GM12801 (cell line): ENCODE data around the gene MXD4.

Experiments used
- TF ChIP-seq, protein P1 (sequence below): IDR thresholded peaks from one replicate; pipeline ENCODE4 v1.5.1; 2011; ENCODE audit warnings: control low read depth; ENCODE audit not compliant: insufficient read length; ENCODE audit errors: extremely low read depth

The MXD4 gene

DNA sequence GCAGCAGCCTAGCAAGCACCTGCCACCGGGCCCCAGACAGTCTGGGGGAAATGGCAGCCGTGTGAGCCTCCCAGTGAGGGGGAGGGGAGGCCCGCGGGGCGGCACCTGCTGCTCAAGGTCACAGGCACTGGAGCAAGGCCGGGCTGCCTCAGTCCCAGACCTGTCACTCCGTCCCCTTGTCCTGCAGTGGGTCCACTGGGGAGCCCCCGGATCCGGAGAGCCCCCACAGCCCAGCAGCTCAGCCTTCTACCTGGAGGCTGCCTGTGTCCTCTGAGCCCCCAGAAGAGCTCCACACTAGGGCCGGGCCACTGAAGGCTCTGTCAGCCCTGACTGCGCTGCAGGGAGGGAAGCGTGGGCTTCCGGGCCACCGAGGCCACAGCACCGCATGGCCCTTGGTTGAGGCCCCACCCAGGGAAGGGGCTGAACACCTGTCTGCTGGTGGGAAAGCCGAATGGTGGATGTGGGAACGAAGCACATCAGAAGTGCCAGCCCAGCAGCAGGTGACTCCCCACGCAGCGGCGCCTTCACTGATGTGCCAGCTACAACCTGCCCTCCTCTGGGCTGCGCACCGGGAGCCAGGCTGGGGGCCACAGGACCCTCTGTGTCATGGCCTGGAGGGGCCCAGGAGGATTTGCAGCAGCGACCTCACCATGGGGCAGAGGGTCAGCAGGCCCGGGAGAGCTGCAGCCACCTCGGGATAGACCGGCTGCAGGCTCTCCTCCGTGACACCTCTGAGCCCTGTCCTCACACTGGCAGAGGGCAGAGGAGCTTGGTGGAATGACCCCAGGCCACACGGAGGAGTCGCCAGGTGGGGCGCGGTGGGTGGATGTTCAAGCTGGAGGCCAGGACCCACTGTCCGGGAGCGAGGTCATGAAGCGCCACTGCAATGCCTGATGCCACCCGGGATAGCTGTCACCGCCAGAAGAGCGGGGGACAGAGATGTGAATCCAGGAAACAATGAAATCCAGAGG lies 35.0 kb upstream of the MXD4 start:
- TF ChIP-seq, protein P1, sequence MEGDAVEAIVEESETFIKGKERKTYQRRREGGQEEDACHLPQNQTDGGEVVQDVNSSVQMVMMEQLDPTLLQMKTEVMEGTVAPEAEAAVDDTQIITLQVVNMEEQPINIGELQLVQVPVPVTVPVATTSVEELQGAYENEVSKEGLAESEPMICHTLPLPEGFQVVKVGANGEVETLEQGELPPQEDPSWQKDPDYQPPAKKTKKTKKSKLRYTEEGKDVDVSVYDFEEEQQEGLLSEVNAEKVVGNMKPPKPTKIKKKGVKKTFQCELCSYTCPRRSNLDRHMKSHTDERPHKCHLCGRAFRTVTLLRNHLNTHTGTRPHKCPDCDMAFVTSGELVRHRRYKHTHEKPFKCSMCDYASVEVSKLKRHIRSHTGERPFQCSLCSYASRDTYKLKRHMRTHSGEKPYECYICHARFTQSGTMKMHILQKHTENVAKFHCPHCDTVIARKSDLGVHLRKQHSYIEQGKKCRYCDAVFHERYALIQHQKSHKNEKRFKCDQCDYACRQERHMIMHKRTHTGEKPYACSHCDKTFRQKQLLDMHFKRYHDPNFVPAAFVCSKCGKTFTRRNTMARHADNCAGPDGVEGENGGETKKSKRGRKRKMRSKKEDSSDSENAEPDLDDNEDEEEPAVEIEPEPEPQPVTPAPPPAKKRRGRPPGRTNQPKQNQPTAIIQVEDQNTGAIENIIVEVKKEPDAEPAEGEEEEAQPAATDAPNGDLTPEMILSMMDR, result no peak

DNA sequence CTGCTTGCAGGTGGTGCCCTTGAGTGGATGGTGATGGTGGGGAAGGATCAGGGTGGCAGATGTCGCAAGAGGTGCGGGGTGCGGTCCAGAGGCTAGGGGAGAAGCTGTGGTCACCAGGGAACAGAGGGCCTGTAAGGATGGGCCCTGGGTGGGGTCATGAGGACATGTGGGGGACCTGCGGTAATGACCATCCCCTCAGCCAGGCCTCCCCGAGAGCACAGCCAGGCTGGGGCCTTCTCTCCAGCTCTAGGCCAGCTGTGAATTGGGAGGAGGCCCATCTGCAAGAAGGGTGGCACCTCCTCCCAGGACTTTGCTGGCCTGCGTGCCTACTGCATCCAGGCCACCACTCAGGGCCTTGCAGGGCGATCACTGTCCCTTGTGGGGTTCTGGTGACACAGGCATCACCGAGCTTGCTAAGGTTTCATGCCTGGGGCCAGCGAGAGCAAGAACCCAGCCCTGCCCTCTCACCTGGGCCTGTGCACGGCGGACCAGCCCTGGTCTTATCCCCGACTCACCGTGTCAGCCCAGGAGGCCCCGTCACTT lies 34.1 kb upstream of the MXD4 start:
- TF ChIP-seq, protein P1, result no peak

DNA sequence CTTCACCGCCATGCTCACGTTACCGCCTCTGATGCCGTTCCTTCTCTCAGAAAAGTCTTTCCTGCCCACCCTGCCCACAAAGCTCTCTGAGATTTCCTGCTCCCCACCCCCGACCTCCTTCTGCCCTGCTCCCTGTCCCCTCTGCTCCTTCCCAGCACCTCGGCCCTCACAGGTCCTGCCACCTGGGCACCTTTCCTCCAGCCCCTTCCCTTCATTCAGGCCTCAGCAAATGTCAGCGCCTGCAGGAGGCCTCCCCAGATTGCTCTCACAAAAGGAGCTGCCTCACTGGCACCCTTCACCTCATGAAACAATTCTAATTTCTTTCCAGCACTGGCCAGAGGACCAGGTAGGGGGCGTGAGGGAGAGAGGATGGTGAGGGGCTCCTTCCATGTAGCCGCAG lies 33.6 kb upstream of the MXD4 start:
- TF ChIP-seq, protein P1, result no peak

DNA sequence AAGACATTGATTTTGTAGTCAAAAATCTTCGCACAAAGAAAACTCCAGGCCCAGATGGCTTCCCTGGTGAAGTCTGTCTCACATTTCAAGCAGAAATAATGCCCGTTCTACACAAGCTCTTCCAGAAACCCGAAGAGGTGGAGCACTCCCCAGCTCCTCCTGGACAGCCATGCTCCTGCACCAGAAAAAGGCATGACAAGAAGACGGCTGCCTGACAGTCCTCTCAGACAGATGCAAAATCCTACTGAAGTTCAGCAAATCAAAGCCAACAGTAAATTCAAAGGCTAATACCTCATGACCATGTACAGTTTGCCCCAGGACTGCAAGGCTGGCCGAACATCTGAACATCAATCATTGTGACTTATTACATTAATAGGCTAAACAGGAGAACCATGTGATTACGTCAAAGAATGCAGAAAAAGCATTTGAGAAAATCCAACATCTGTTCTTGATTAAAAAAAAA lies 30.8 kb upstream of the MXD4 start:
- TF ChIP-seq, protein P1, result no peak

DNA sequence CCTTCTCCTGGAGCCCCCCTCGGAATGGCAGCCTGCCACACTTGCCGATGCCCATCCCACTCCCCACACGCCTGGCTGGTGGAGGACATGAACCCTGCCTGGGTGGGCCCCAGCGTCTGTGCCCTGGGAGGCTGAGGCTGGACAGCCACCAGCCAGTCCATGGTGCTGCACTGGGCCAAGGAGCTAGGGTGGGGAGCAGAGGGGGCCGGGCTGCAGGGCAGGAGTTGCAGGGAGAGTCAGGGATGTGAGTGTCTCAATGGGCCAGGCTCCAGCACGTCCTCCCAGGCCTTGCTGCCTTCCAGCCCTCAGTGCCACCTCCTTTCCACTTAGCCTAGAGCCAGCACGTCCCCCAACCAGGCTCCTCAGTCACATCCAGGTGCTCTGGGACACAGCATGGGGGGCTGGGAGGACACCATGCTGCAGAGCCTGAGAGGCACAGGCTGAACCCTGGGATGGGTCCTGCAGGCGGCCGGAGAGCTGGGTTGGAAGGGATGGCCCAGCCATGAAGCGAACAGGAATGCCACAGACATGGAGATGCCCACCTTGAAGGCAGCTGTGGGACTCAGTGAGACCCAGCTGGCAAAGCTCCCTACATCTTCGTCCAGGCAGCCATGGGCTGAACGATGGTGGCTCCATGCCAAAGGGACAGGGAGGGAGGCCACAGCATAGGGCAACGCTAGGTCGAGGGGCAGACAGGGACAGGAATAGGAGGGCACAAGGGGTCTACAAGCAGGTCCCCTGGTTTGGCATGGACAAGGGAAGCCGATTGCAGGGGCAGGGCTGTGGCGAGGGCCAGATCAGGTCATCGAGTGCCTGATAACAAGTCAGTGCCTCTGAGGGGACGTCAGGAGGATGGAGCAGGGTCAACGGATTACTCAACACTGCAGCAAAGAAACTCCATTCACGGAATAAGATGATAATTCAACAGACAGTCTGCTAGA lies 30.1 kb upstream of the MXD4 start:
- TF ChIP-seq, protein P1, result no peak

DNA sequence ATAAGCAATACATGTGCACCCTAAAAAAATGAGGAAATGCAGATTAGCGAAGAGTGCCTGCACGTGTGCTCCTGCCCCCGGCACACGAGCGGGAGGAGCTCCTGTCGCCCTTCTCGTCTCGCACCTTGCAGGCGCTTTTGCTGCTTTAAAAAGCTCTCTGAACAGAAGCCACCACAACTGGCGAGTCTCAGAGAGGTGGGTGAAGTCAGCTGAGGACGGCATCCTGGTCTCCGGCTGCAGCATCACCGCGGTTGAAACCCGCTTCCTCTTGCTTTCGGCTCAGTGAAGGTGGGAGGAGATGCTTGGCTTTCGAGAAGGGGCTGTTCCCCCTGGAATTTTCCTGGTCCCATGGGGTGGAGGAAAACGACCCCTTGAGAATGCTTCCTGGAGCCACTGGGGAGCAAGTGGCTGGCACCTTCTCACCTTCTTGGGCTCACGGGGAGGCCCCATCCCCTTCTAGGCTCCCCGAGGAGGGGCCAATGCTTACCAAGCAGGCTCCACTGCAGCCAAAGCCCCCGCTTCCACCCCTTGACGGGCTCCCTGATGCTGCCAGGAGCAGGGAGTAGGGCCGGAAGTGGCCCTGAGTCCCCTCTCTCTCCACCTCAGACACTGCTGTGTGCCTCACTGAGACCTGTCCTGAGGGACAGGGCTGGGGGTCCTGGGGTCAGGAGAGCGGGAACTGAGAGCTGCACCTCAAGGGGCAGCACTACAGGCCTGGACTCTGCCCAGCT lies 29.2 kb upstream of the MXD4 start:
- TF ChIP-seq, protein P1, result no peak
